B cell (primary cell): ENCODE results near the gene COG5. TPM values are rescaled to one million over a fixed set of nuclear protein-coding genes. Genes with fewer than 3 reads are reported as not detected.

Experiments used
- ATAC-seq: fragments of 200-7000 bp; cut with Tn5 transposase; one replicate; pipeline ENCODE4 v1.10.0; 2021; ENCODE audit warnings: low read depth, mild to moderate bottlenecking, moderate number of reproducible peaks, moderate library complexity
- CTCF ChIA-PET: fragments of 350-600 bp; sonication (Branson Sonifier 250); formaldehyde crosslinking; loops from one replicate; lab custom pipeline; 2021; ENCODE audit warnings: antibody characterized with exemption, inconsistent platforms; lab: Charles Lee
- POLR2A ChIA-PET: fragments of 350-600 bp; sonication (Branson Sonifier 250); formaldehyde crosslinking; loops from one replicate; lab custom pipeline; 2021; ENCODE audit warnings: antibody characterized with exemption; lab: Charles Lee
- DNase-seq: peaks from one replicate; pipeline ENCODE4 v3.0.0; 2013
- H2AFZ ChIP-seq: 2 replicates; pipeline ENCODE4 v1.6.1; 2012; ENCODE audit warnings: mild to moderate bottlenecking, low read depth, low read length; ENCODE audit not compliant: insufficient read depth, poor library complexity, severe bottlenecking
- H3K27ac ChIP-seq, 2 donors: 1 replicate in 1 of 2; 2 replicates in 1 of 2; pipeline ENCODE4 v1.5.1; 2012 to 2013; ENCODE audit warnings: low read length in 2 of 2, mild to moderate bottlenecking in 2 of 2, moderate library complexity in 1 of 2
- H3K27me3 ChIP-seq, 4 experiments: fragments of 200-600 bp in 1 of 4; sonication (generic) in 1 of 4; replicated peaks in 1 of 4; 1 replicate in 2 of 4; 2 replicates in 2 of 4; pipeline versions ENCODE4 v1.6.1 to v1.7.0; 2013 to 2016; ENCODE audit warnings: low read length in 3 of 4, mild to moderate bottlenecking in 2 of 4, mixed read lengths in 1 of 4, moderate library complexity in 1 of 4; ENCODE audit not compliant: insufficient read depth in 4 of 4, control insufficient read depth in 3 of 4; ENCODE audit errors: control extremely low read depth in 1 of 4
- H3K36me3 ChIP-seq, 2 experiments: replicated peaks in 1 of 2; 1 replicate in 1 of 2; 2 replicates in 1 of 2; pipeline versions ENCODE4 v1.6.1 to v1.7.1; 2013; ENCODE audit warnings: low read length in 1 of 2; ENCODE audit not compliant: insufficient read depth in 2 of 2, control insufficient read depth in 1 of 2; ENCODE audit errors: control extremely low read depth in 1 of 2, extremely low read depth in 1 of 2
- H3K4me1 ChIP-seq, 2 donors: fragments of 200-600 bp in 1 of 2; sonication (generic) in 1 of 2; 1 replicate in 1 of 2; 2 replicates in 1 of 2; pipeline versions ENCODE4 v1.5.1 to v1.6.1; 2013 to 2017; ENCODE audit warnings: low read length in 2 of 2; ENCODE audit not compliant: control insufficient read depth in 2 of 2, insufficient read depth in 2 of 2
- H3K4me2 ChIP-seq: replicated peaks from 2 replicates; pipeline ENCODE3; 2012; ENCODE audit warnings: mild to moderate bottlenecking, low read depth, low read length; ENCODE audit not compliant: poor library complexity, severe bottlenecking
- H3K4me3 ChIP-seq, 5 experiments: fragments of 200-600 bp in 1 of 5; sonication (generic) in 1 of 5; 1 replicate in 3 of 5; 2 replicates in 2 of 5; pipeline versions ENCODE4 v1.5.1 to v1.7.0; 2011 to 2016; ENCODE audit warnings: low read length in 4 of 5, mild to moderate bottlenecking in 4 of 5, low read depth in 2 of 5, control low read depth in 1 of 5, moderate library complexity in 1 of 5; ENCODE audit not compliant: insufficient read depth in 1 of 5; ENCODE audit errors: control extremely low read depth in 1 of 5, extremely low read depth in 1 of 5
- H3K79me2 ChIP-seq: fragments of 200-600 bp; sonication (generic); one replicate; pipeline ENCODE4 v1.6.0; 2016; ENCODE audit warnings: low read length; ENCODE audit not compliant: control insufficient read depth, insufficient read depth
- H3K9ac ChIP-seq: fragments of 200-600 bp; sonication (generic); 2 replicates; pipeline ENCODE4 v1.6.1; 2017; ENCODE audit warnings: mild to moderate bottlenecking, low read length, moderate library complexity
- H3K9me3 ChIP-seq, 3 donors: one replicate each; pipeline versions ENCODE4 v1.6.1 to v1.7.1; 2013; ENCODE audit warnings: low read length in 2 of 3; ENCODE audit not compliant: control insufficient read depth in 2 of 3, insufficient read depth in 1 of 3; ENCODE audit errors: control extremely low read depth in 1 of 3
- H4K20me1 ChIP-seq: 2 replicates; pipeline ENCODE4 v1.6.0; 2012; ENCODE audit warnings: mild to moderate bottlenecking, low read length; ENCODE audit not compliant: insufficient read depth, control insufficient read depth, poor library complexity, severe bottlenecking
- H3K27ac Mint-ChIP-seq: one replicate; pipeline ENCODE4 v1.8.0; 2021; ENCODE audit warnings: mixed read lengths
- H3K27me3 Mint-ChIP-seq: one replicate; pipeline ENCODE4 v1.8.0; 2021; ENCODE audit warnings: mixed read lengths
- H3K4me1 Mint-ChIP-seq: one replicate; pipeline ENCODE4 v1.8.0; 2021; ENCODE audit warnings: mixed read lengths
- H3K4me3 Mint-ChIP-seq: one replicate; pipeline ENCODE4 v1.8.0; 2021; ENCODE audit warnings: mixed read lengths
- H3K9me3 Mint-ChIP-seq: one replicate; pipeline ENCODE4 v1.8.0; 2022; ENCODE audit warnings: mixed read lengths; ENCODE audit not compliant: insufficient read depth
- EZH2 ChIP-seq: IDR thresholded peaks from 2 replicates; pipeline ENCODE4 v1.6.1; 2012; ENCODE audit warnings: borderline replicate concordance, low read depth, mild to moderate bottlenecking, moderate library complexity, low read length; ENCODE audit not compliant: insufficient read depth, poor library complexity, severe bottlenecking
- WGBS: methylation state at CpG from one replicate; pipeline ENCODE4 v1.1.5; 2013; ENCODE audit warnings: missing lambda C conversion rate; ENCODE audit not compliant: insufficient coverage; 5-methylcytosine and 5-hydroxymethylcytosine counted together
- intact Hi-C: fragments of 100-400 bp; cut with micrococcal nuclease; formaldehyde crosslinking; loops from one replicate; pipeline ENCODE4 v1.10.0; 2022
- polyA plus RNA-seq: library from polyadenylated mRNA; depleted of rRNA; stranded (reverse); fragments of >200 nt; gene quantifications from 2 replicates; pipeline ENCODE4 v1.2.3, GENCODE V29; 2012
- total RNA-seq, 2 donors: library from RNA; stranded (reverse); fragments of 120-200 nt in 1 of 2; gene quantifications; 1 replicate in 1 of 2; 2 replicates in 1 of 2; pipeline versions ENCODE4 v1.2.3 to v1.2.4, GENCODE V29; 2013 to 2022
- TF ChIP-seq, protein P1 (sequence below): fragments of 200-600 bp; IDR thresholded peaks from one replicate; pipeline ENCODE4 v1.8.0; 2022; ENCODE audit warnings: antibody characterized with exemption, mild to moderate bottlenecking

Gene COG5
- total and polyA plus RNA-seq, 2 donors (not counting 1 experiment from before 2014, with no cell fraction given) = 7.0 to 73.0 TPM

DNA sequence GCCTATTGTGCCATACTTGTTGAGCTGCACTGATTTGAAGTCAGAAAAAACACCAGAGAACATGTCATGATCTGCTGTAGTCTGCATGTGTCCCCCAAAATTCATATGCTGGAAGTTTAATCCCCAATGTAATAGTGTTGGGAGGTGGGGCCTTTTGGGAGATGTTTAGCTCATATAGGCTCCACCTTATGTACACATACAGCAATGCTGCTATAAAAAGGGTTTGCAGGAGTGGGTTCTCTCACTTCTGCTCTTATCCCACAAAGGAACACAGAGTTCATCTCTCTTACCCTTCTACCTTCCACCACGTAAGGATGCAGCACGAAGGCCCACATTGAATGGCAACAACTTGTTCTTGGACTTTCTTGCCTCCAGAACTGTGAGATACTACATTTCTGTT is 70.8 kb downstream of the COG5 start:
- intact Hi-C loops = no loop called here
- ChIA-PET CTCF (no interaction called here), POLR2A (no interaction called here)
- no peak overlapping the region for H3K9ac ChIP-seq
- no peak overlapping the region for H3K4me2 ChIP-seq
- H3K27me3 Mint-ChIP-seq = no peaks in the 10 kb centered on the region
- H3K4me1 Mint-ChIP-seq = peaks cover 3% of the 10 kb centered on the region
- no peak overlapping the region for H3K4me3 ChIP-seq
- no peaks in the 10 kb centered on the region for H3K9me3 Mint-ChIP-seq
- H3K27me3 ChIP-seq = no peaks in the 10 kb centered on the region
- no CpG with 5 or more reads among the region's 2 CpGs for WGBS
- H3K36me3 ChIP-seq = no peaks in the 10 kb centered on the region
- H3K9me3 ChIP-seq = no peaks in the 10 kb centered on the region
- no peak overlapping the region for H3K27ac Mint-ChIP-seq
- DNase-seq (no peak), ATAC-seq (no peak)
- H2AFZ ChIP-seq = no peak overlapping the region
- peaks cover 14% of the 10 kb centered on the region for H3K79me2 ChIP-seq
- no peak overlapping the region for H3K4me3 Mint-ChIP-seq
- no peak overlapping the region for H3K27ac ChIP-seq
- no peaks in the 10 kb centered on the region for H4K20me1 ChIP-seq
- H3K4me1 ChIP-seq = no peaks in the 10 kb centered on the region
- TF ChIP-seq, protein P1, sequence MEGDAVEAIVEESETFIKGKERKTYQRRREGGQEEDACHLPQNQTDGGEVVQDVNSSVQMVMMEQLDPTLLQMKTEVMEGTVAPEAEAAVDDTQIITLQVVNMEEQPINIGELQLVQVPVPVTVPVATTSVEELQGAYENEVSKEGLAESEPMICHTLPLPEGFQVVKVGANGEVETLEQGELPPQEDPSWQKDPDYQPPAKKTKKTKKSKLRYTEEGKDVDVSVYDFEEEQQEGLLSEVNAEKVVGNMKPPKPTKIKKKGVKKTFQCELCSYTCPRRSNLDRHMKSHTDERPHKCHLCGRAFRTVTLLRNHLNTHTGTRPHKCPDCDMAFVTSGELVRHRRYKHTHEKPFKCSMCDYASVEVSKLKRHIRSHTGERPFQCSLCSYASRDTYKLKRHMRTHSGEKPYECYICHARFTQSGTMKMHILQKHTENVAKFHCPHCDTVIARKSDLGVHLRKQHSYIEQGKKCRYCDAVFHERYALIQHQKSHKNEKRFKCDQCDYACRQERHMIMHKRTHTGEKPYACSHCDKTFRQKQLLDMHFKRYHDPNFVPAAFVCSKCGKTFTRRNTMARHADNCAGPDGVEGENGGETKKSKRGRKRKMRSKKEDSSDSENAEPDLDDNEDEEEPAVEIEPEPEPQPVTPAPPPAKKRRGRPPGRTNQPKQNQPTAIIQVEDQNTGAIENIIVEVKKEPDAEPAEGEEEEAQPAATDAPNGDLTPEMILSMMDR = no peak
- TF ChIP-seq EZH2 = no peak

DNA sequence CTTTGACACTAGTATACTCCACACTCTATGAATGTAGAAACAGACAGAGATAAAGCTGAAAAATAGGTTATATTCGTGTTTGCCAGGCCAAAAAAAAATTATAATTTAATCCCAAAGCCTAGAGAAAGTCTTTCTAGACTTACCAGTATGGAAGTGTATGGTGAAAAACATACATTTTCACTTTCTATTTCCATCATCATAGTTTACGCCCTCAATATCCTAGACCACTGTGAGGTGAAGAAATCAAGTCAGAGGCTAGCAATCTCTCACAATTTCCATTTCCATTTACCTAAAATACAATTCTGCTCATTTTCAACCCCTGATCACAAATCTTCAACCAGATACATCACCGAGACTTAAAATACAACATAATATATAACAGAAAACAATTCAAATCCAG is 77.7 kb downstream of the COG5 start:
- DNase-seq (no peak), ATAC-seq (no peak)
- Histone ChIP-seq H3K9me3 (no peaks in the 10 kb centered on the region), H3K4me1 (no peaks in the 10 kb centered on the region), H3K27me3 (no peaks in the 10 kb centered on the region), H3K4me2 (no peak overlapping the region), H3K79me2 (no peaks in the 10 kb centered on the region), H3K27ac (no peak overlapping the region), H3K9ac (no peak overlapping the region), H2AFZ (no peak overlapping the region), H3K4me3 (no peak overlapping the region), H3K36me3 (no peaks in the 10 kb centered on the region), H4K20me1 (no peaks in the 10 kb centered on the region)
- CTCF ChIA-PET = no interaction called here
- POLR2A ChIA-PET = no interaction called here
- Mint-ChIP-seq H3K4me3 (no peak overlapping the region), H3K27ac (no peak overlapping the region), H3K4me1 (peaks cover 5% of the 10 kb centered on the region), H3K9me3 (no peaks in the 10 kb centered on the region), H3K27me3 (no peaks in the 10 kb centered on the region)
- intact Hi-C loops = no loop called here
- TF ChIP-seq, protein P1 = no peak
- no peak for TF ChIP-seq EZH2
- WGBS = no CpG with 5 or more reads among the region's 3 CpGs
